Gastrocnemius medialis (tissue), 4 donors: Measurements from ENCODE around the gene UBE2E1. TPM values are rescaled to one million over a fixed set of nuclear protein-coding genes. Genes with fewer than 3 reads are reported as not detected.

Source experiments
- ATAC-seq, 2 donors: fragments of 150-250 bp; one replicate each; pipeline ENCODE4 v1.9.1; 2016
- DNase-seq, 2 donors: peaks; one replicate each; pipeline ENCODE4 v3.0.0-alpha.2; 2019
- H3K27ac ChIP-seq, 4 donors: fragments of 200-600 bp; sonication (generic); 1 replicate in 1 of 4; 2 replicates in 3 of 4; pipeline ENCODE4 v1.5.1; 2016 to 2018; ENCODE audit warnings: mild to moderate bottlenecking in 2 of 4, moderate library complexity in 1 of 4
- H3K27me3 ChIP-seq, 3 donors: fragments of 200-600 bp; sonication (generic) in 2 of 3; 1 replicate in 1 of 3; 2 replicates in 2 of 3; pipeline versions ENCODE4 v1.5.1 to v1.6.0; 2016 to 2019; ENCODE audit warnings: mild to moderate bottlenecking in 1 of 3, moderate library complexity in 1 of 3
- H3K36me3 ChIP-seq, 2 donors: fragments of 200-600 bp; sonication (generic) in 1 of 2; one replicate each; pipeline ENCODE4 v1.5.1; 2017 to 2018
- H3K4me1 ChIP-seq, 2 donors: fragments of 200-600 bp; sonication (generic) in 1 of 2; one replicate each; pipeline ENCODE4 v1.5.1; 2016 to 2017; ENCODE audit warnings: mild to moderate bottlenecking in 2 of 2
- H3K4me3 ChIP-seq, 4 donors: fragments of 200-600 bp; sonication (generic) in 3 of 4; 1 replicate in 1 of 4; 2 replicates in 3 of 4; pipeline ENCODE4 v1.5.1; 2016 to 2019; ENCODE audit warnings: mild to moderate bottlenecking in 2 of 4
- H3K9me3 ChIP-seq, 3 donors: fragments of 200-600 bp; sonication (generic) in 2 of 3; 1 replicate in 1 of 3; 2 replicates in 2 of 3; pipeline ENCODE4 v1.5.1; 2016 to 2019
- CTCF ChIP-seq, 5 experiments: fragments of 450-650 bp in 3 of 5; fragments of 200-600 bp in 2 of 5; sonication (generic) in 2 of 5; IDR thresholded peaks in 4 of 5; conservative IDR thresholded peaks in 1 of 5; 1 replicate in 4 of 5; 2 replicates in 1 of 5; pipeline ENCODE4 v1.5.1; 2016 to 2019; ENCODE audit warnings: antibody characterized with exemption in 5 of 5, mild to moderate bottlenecking in 3 of 5, moderate library complexity in 3 of 5
- POLR2A ChIP-seq, 2 donors: fragments of 450-650 bp; IDR thresholded peaks; one replicate each; pipeline ENCODE4 v1.6.1; 2017; ENCODE audit warnings: antibody characterized with exemption in 2 of 2, mild to moderate bottlenecking in 2 of 2, moderate library complexity in 2 of 2
- in situ Hi-C, 4 donors: fragments of 200-750 bp; cut with MboI; loops; one replicate each; pipeline versions ENCODE4 v1.15.0 to v1.8.0; 2017; ENCODE audit warnings: low sequenced_read_pairs in 4 of 4
- intact Hi-C: fragments of 100-400 bp; cut with DNase I; formaldehyde crosslinking; loops from one replicate; pipeline ENCODE4 v1.15.1; 2023; ENCODE audit warnings: low total_unique reads
- total RNA-seq, 4 donors: library from RNA; depleted of rRNA; stranded (reverse); fragments of >200 nt; gene quantifications; one replicate each; pipeline versions ENCODE4 v1.1.0 to v1.2.3, GENCODE V29; 2016

The UBE2E1 gene
- total RNA-seq, 4 donors from 2014 or later, result 54.8 to 153 (median 109) TPM

GRCh38 chr3:23889950-23890349 lies 84.2 kb downstream of the UBE2E1 start:
- Histone ChIP-seq H3K27me3 (no peaks in the 10 kb centered on the region), H3K4me3 (no peak overlapping the region), H3K4me1 (peaks cover 27 to 32% of the 10 kb centered on the region in 2 donors), H3K27ac (peak overlapping the region in 3 of 4 donors; percentile 22 to 46 (median 35)), H3K9me3 (no peaks in the 10 kb centered on the region), H3K36me3 (peaks cover 0 to 3% of the 10 kb centered on the region in 2 donors)
- in situ Hi-C loops (loop anchor here in 2 of 4 donors (25.0 kb wide), 2 partner anchors 347 to 797 kb away; no protein-coding TSS in a partner anchor), intact Hi-C loops (loop anchor here (2.0 to 5.0 kb wide), 4 partner anchors 27 to 792 kb away; partner anchors contain the start of genes NKIRAS1, NR1D2 and RPL15)
- DNase-seq, result no peak
- ATAC-seq, result peak in 1 of 2 donors; percentile 53
- TF ChIP-seq POLR2A (IDR thresholded peaks at IDR 0.05) (no peak), CTCF (IDR thresholded peaks at IDR 0.05 in 4 of 5, conservative IDR thresholded peaks at IDR 0.05 in 1 of 5) (no peak)

- Histone ChIP-seq H3K36me3 (peaks cover 0 to 16% of the 10 kb centered on the region in 2 donors), H3K9me3 (no peaks in the 10 kb centered on the region), H3K27me3 (no peaks in the 10 kb centered on the region), H3K4me1 (peaks cover 3 to 9% of the 10 kb centered on the region in 2 donors), H3K4me3 (no peak overlapping the region), H3K27ac (no peak overlapping the region)
- in situ Hi-C loops (loop anchor here in 2 of 4 donors (25.0 kb wide), 2 partner anchors 343 to 793 kb away; no protein-coding TSS in a partner anchor), intact Hi-C loops (no loop called here)
- TF ChIP-seq POLR2A (IDR thresholded peaks at IDR 0.05) (no peak), CTCF (IDR thresholded peaks at IDR 0.05 in 4 of 5, conservative IDR thresholded peaks at IDR 0.05 in 1 of 5) (no peak)
- DNase-seq (no peak), ATAC-seq (no peak)
Measured at GRCh38 chr3:23894254-23895061, 88.7 kb downstream of the UBE2E1 start.

GRCh38 chr3:23895181-23895580 lies 89.4 kb downstream of the UBE2E1 start:
- Histone ChIP-seq H3K27ac (no peak overlapping the region), H3K4me1 (peaks cover 0 to 2% of the 10 kb centered on the region in 2 donors), H3K27me3 (no peaks in the 10 kb centered on the region), H3K4me3 (no peak overlapping the region), H3K36me3 (peaks cover 0 to 23% of the 10 kb centered on the region in 2 donors), H3K9me3 (no peaks in the 10 kb centered on the region)
- in situ Hi-C loops (loop anchor here in 2 of 4 donors (25.0 kb wide), 2 partner anchors 342 to 792 kb away; no protein-coding TSS in a partner anchor), intact Hi-C loops (no loop called here)
- DNase-seq, result no peak
- no peak for ATAC-seq
- no peak for TF ChIP-seq CTCF (IDR thresholded peaks at IDR 0.05 in 4 of 5, conservative IDR thresholded peaks at IDR 0.05 in 1 of 5)
- TF ChIP-seq POLR2A (IDR thresholded peaks at IDR 0.05), result no peak

GRCh38 chr3:23900744-23901143 lies 95.0 kb downstream of the UBE2E1 start:
- H3K27me3 ChIP-seq, result no peaks in the 10 kb centered on the region
- TF ChIP-seq CTCF (IDR thresholded peaks at IDR 0.05 in 4 of 5, conservative IDR thresholded peaks at IDR 0.05 in 1 of 5), result no peak
- no peak for TF ChIP-seq POLR2A (IDR thresholded peaks at IDR 0.05)
- no peak overlapping the region for H3K27ac ChIP-seq
- ATAC-seq, result no peak
- no peak overlapping the region for H3K4me3 ChIP-seq
- H3K9me3 ChIP-seq, result no peaks in the 10 kb centered on the region
- H3K4me1 ChIP-seq, result no peaks in the 10 kb centered on the region
- DNase-seq, result no peak
- in situ Hi-C loops, result no loop called here
- H3K36me3 ChIP-seq, result peaks cover 0 to 22% of the 10 kb centered on the region in 2 donors
- intact Hi-C loops, result no loop called here
